Keratinocyte (primary cell): Measurements from ENCODE around the gene SPRY1. TPM values are rescaled to one million over a fixed set of nuclear protein-coding genes. Genes with fewer than 3 reads are reported as not detected.

Source experiments
- DNase-seq: peaks from one replicate; pipeline ENCODE4 v3.0.0-alpha.2; 2011; ENCODE audit warnings: low read depth, missing footprints, low spot score
- FAIRE-seq: peaks from 2 replicates; lab custom pipeline; 2011; peaks lifted over from hg19 to GRCh38; lab: Jason Lieb, UNC
- H2AFZ ChIP-seq: 2 replicates; pipeline ENCODE4 v1.6.0; 2012; ENCODE audit warnings: low read length, control low read depth, inconsistent platforms; ENCODE audit not compliant: control insufficient read depth
- H3K27ac ChIP-seq: 2 replicates; pipeline ENCODE4 v1.5.1; 2011; ENCODE audit warnings: low read length; ENCODE audit not compliant: control insufficient read depth, insufficient read depth
- H3K27me3 ChIP-seq: 3 replicates; pipeline ENCODE4 v1.6.0; 2011; ENCODE audit warnings: low read length; ENCODE audit not compliant: control insufficient read depth, insufficient read depth; ENCODE audit errors: extremely low read depth
- H3K36me3 ChIP-seq, 2 experiments: 2 replicates in 1 of 2; 3 replicates in 1 of 2; pipeline ENCODE4 v1.5.1; 2011; ENCODE audit warnings: low read length in 2 of 2, mild to moderate bottlenecking in 1 of 2; ENCODE audit not compliant: control insufficient read depth in 2 of 2, insufficient read depth in 2 of 2; ENCODE audit errors: extremely low read depth in 1 of 2
- H3K4me1 ChIP-seq: 3 replicates; pipeline ENCODE4 v1.5.1; 2011; ENCODE audit warnings: low read length; ENCODE audit not compliant: control insufficient read depth, insufficient read depth; ENCODE audit errors: extremely low read depth
- H3K4me2 ChIP-seq: 3 replicates; pipeline ENCODE4 v1.6.0; 2011; ENCODE audit warnings: low read depth, low read length; ENCODE audit not compliant: control insufficient read depth, insufficient read depth; ENCODE audit errors: extremely low read depth
- H3K4me3 ChIP-seq, 3 experiments: fragments of 200-600 bp in 1 of 3; sonication (generic) in 1 of 3; 2 replicates in 2 of 3; 3 replicates in 1 of 3; pipeline ENCODE4 v1.5.1; 2011 to 2016; ENCODE audit warnings: low read length in 3 of 3, mild to moderate bottlenecking in 3 of 3, control low read depth in 2 of 3, inconsistent platforms in 1 of 3, low read depth in 1 of 3, mixed read lengths in 1 of 3, mixed run types in 1 of 3, moderate library complexity in 1 of 3; ENCODE audit not compliant: control insufficient read depth in 2 of 3, insufficient read depth in 2 of 3; ENCODE audit errors: extremely low read depth in 1 of 3
- H3K79me2 ChIP-seq: 2 replicates; pipeline ENCODE4 v1.6.0; 2012; ENCODE audit warnings: low read length; ENCODE audit not compliant: control insufficient read depth, insufficient read depth
- H3K9ac ChIP-seq: 3 replicates; pipeline ENCODE4 v1.6.0; 2011; ENCODE audit warnings: low read length; ENCODE audit not compliant: control insufficient read depth, insufficient read depth; ENCODE audit errors: extremely low read depth
- H3K9me1 ChIP-seq: 3 replicates; pipeline ENCODE4 v1.6.0; 2011; ENCODE audit warnings: low read length; ENCODE audit not compliant: control insufficient read depth, insufficient read depth; ENCODE audit errors: extremely low read depth
- H3K9me3 ChIP-seq: 2 replicates; pipeline ENCODE4 v1.5.1; 2012; ENCODE audit warnings: low read depth, low read length; ENCODE audit not compliant: control insufficient read depth
- H4K20me1 ChIP-seq: 3 replicates; pipeline ENCODE4 v1.6.0; 2011; ENCODE audit warnings: low read length; ENCODE audit not compliant: control insufficient read depth, insufficient read depth; ENCODE audit errors: extremely low read depth
- EZH2 ChIP-seq: IDR thresholded peaks from one replicate; pipeline ENCODE4 v1.6.1; 2012; ENCODE audit warnings: inconsistent platforms, mild to moderate bottlenecking, low read length, moderate library complexity
- dilution Hi-C: fragments of 300-500 bp; cut with MboI; formaldehyde crosslinking; loops from one replicate; pipeline ENCODE4 v1.7.0; 2020; ENCODE audit warnings: low sequenced_read_pairs; ENCODE audit not compliant: extremely low pct_ligation_motif_present
- polyA plus RNA-seq, 5 experiments: library from polyadenylated mRNA; depleted of rRNA in 3 of 5; stranded (reverse) in 3 of 5; stranded (forward) in 1 of 5; unstranded in 1 of 5; fragments of >200 nt; gene quantifications; 1 replicate in 1 of 5; 2 replicates in 3 of 5; 3 replicates in 1 of 5; pipeline versions ENCODE4 v1.2.1 to v1.2.3, GENCODE V29; 2011 to 2012; ENCODE audit warnings: missing spikeins in 2 of 5, low read depth in 1 of 5, low replicate concordance in 1 of 5
- TF ChIP-seq, protein P1 (sequence below), 3 experiments: IDR thresholded peaks in 1 of 3; conservative IDR thresholded peaks in 1 of 3; optimal IDR thresholded peaks in 1 of 3; 2 replicates in 2 of 3; 3 replicates in 1 of 3; pipeline versions ENCODE3 to v1.5.1; 2011; ENCODE audit warnings: low read length in 3 of 3, mild to moderate bottlenecking in 3 of 3, moderate library complexity in 2 of 3, control low read depth in 1 of 3, inconsistent platforms in 1 of 3; ENCODE audit not compliant: insufficient read depth in 2 of 3; ENCODE audit errors: extremely low read depth in 1 of 3

SPRY1 gene
- polyA plus RNA-seq, 1 donor (not counting 4 experiments of a cell fraction or from before 2014, with no cell fraction given) = 3.6 TPM

GRCh38 chr4:123412091-123412505 is 15.5 kb downstream of the SPRY1 start:
- Histone ChIP-seq H3K4me1 (peaks cover 17% of the 10 kb centered on the region), H3K9me3 (no peaks in the 10 kb centered on the region), H2AFZ (no peak overlapping the region), H3K9ac (no peak overlapping the region), H3K27me3 (no peaks in the 10 kb centered on the region), H3K79me2 (no peaks in the 10 kb centered on the region), H3K4me3 (no peak overlapping the region), H3K27ac (no peak overlapping the region), H3K36me3 (no peaks in the 10 kb centered on the region), H4K20me1 (no peaks in the 10 kb centered on the region), H3K9me1 (no peaks in the 10 kb centered on the region), H3K4me2 (no peak overlapping the region)
- FAIRE-seq (no peak), DNase-seq (no peak)
- TF ChIP-seq, protein P1, sequence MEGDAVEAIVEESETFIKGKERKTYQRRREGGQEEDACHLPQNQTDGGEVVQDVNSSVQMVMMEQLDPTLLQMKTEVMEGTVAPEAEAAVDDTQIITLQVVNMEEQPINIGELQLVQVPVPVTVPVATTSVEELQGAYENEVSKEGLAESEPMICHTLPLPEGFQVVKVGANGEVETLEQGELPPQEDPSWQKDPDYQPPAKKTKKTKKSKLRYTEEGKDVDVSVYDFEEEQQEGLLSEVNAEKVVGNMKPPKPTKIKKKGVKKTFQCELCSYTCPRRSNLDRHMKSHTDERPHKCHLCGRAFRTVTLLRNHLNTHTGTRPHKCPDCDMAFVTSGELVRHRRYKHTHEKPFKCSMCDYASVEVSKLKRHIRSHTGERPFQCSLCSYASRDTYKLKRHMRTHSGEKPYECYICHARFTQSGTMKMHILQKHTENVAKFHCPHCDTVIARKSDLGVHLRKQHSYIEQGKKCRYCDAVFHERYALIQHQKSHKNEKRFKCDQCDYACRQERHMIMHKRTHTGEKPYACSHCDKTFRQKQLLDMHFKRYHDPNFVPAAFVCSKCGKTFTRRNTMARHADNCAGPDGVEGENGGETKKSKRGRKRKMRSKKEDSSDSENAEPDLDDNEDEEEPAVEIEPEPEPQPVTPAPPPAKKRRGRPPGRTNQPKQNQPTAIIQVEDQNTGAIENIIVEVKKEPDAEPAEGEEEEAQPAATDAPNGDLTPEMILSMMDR (optimal IDR thresholded peaks at IDR 0.05 in 1 of 3, IDR thresholded peaks at IDR 0.05 in 1 of 3, conservative IDR thresholded peaks at IDR 0.05 in 1 of 3; ENCODE audit: extremely low read depth in 1 of 3, insufficient read depth in 2 of 3, low read length in 3 of 3) = no peak
- TF ChIP-seq EZH2 = no peak
- dilution Hi-C loops = no loop called here

GRCh38 chr4:123412700-123413512 is 16.3 kb downstream of the SPRY1 start:
- peaks cover 21% of the 10 kb centered on the region for H3K4me1 ChIP-seq
- H2AFZ ChIP-seq = no peak overlapping the region

More at GRCh38 chr4:123412700-123413512, 16.3 kb downstream of the SPRY1 start:
- no peak for DNase-seq
- Histone ChIP-seq H3K4me2 (no peak overlapping the region), H3K27me3 (no peaks in the 10 kb centered on the region), H3K79me2 (no peaks in the 10 kb centered on the region), H3K27ac (no peak overlapping the region), H3K4me3 (no peak overlapping the region), H4K20me1 (no peaks in the 10 kb centered on the region), H3K9me3 (no peaks in the 10 kb centered on the region), H3K9me1 (no peaks in the 10 kb centered on the region), H3K36me3 (no peaks in the 10 kb centered on the region), H3K9ac (no peak overlapping the region)
- TF ChIP-seq, protein P1 (optimal IDR thresholded peaks at IDR 0.05 in 1 of 3, IDR thresholded peaks at IDR 0.05 in 1 of 3, conservative IDR thresholded peaks at IDR 0.05 in 1 of 3; ENCODE audit: extremely low read depth in 1 of 3, insufficient read depth in 2 of 3, low read length in 3 of 3) = no peak
- TF ChIP-seq EZH2 = no peak
- no peak for FAIRE-seq
- dilution Hi-C loops = no loop called here
